ENCODE results near the gene MAMSTR.

MAMSTR gene

GRCh38 chr19:48663667-48664066 is 55.9 kb downstream of the MAMSTR start:
- DNase-seq (ENCODE audit: low read depth, low spot score), result no peak
